AG04450 (cell line): ENCODE data around the gene NCR3LG1. TPM values are rescaled to one million over a fixed set of nuclear protein-coding genes. Genes with fewer than 3 reads are reported as not detected.

Source experiments
- CTCF ChIA-PET: fragments of 300-600, 350-600 bp; formaldehyde crosslinking; extraction: SDS; loops from one replicate; lab custom pipeline; 2022; ENCODE audit warnings: antibody characterized with exemption, inconsistent platforms; lab: Charles Lee
- POLR2A ChIA-PET: fragments of 350-600 bp; formaldehyde crosslinking; extraction: SDS; loops from one replicate; lab custom pipeline; 2021; ENCODE audit warnings: antibody characterized with exemption, inconsistent platforms; lab: Yijun Ruan, JAX
- DNase-seq: peaks from one replicate; pipeline ENCODE4 v3.0.0-alpha.2; 2011; ENCODE audit warnings: low read depth, low spot score
- H3K27ac ChIP-seq: one replicate; pipeline ENCODE4 v1.5.1; 2012; ENCODE audit warnings: low read depth, low read length, control low read depth
- H3K27me3 ChIP-seq: one replicate; pipeline ENCODE4 v1.6.0; 2012; ENCODE audit warnings: low read length; ENCODE audit not compliant: control insufficient read depth, insufficient read depth
- H3K4me3 ChIP-seq: 2 replicates; pipeline ENCODE4 v1.5.1; 2011; ENCODE audit warnings: mild to moderate bottlenecking, low read depth, low read length, control low read depth
- H3K9me3 ChIP-seq: 2 replicates; pipeline ENCODE4 v1.5.1; 2012; ENCODE audit warnings: low read length; ENCODE audit not compliant: control insufficient read depth, insufficient read depth
- CTCF ChIP-seq: IDR thresholded peaks from 2 replicates; pipeline ENCODE4 v1.5.1; 2011; ENCODE audit warnings: low read depth, low read length, control low read depth, inconsistent platforms
- polyA plus RNA-seq: library from polyadenylated mRNA; depleted of rRNA; stranded (reverse); fragments of >200 nt; gene quantifications from 2 replicates; pipeline ENCODE4 v1.2.3, GENCODE V29; 2011

Gene NCR3LG1
- polyA plus RNA-seq, 1 experiment: 3.3 TPM

GRCh38 chr11:17353821-17354600 is 2.4 kb downstream of the NCR3LG1 start:
- Histone ChIP-seq H3K27me3 (no peaks in the 10 kb centered on the region), H3K27ac (peak overlapping the region; percentile 52), H3K9me3 (no peaks in the 10 kb centered on the region), H3K4me3 (peak overlapping the region; percentile 69)
- POLR2A ChIA-PET: interaction anchor here (0.6 to 1.8 kb wide), 10 partner anchors 8 to 991 kb away, joined by 3 to 31 read pairs (median 6); partner anchors contain the start of genes NUCB2 and RPS13
- no peak for TF ChIP-seq CTCF
- no peak for DNase-seq
- CTCF ChIA-PET: interaction anchor here (0.6 to 5.9 kb wide), 42 partner anchors 9 to 1426 kb away, joined by 3 to 64 read pairs (median 5); partner anchors contain the start of gene PIK3C2A

- peak; percentile 26 for DNase-seq
- Histone ChIP-seq H3K27me3 (no peaks in the 10 kb centered on the region), H3K9me3 (no peaks in the 10 kb centered on the region), H3K4me3 (no peak overlapping the region; the same call in 1 of the 2 replicates), H3K27ac (no peak overlapping the region)
- peak; percentile 73 for TF ChIP-seq CTCF
- CTCF ChIA-PET: interaction anchor here (0.6 to 5.9 kb wide), 46 partner anchors 10 to 1425 kb away, joined by 3 to 64 read pairs (median 4); partner anchors contain the start of gene PIK3C2A
- POLR2A ChIA-PET: interaction anchor here (0.7 to 1.8 kb wide), 6 partner anchors 12 to 151 kb away, joined by 3 to 12 read pairs (median 6); partner anchors contain the start of gene NUCB2
Observed at GRCh38 chr11:17354601-17354991, 3.0 kb downstream of the NCR3LG1 start.

GRCh38 chr11:17366495-17366894 is 14.9 kb downstream of the NCR3LG1 start:
- CTCF ChIA-PET: interaction anchor here (0.9 to 5.6 kb wide), 4 partner anchors 13 to 161 kb away, joined by 3 to 64 read pairs (median 24); no protein-coding TSS in a partner anchor
- POLR2A ChIA-PET: interaction anchor here (0.7 kb wide), 1 partner anchor 13 kb away, joined by 4 read pairs; no protein-coding TSS in a partner anchor
- no peak for DNase-seq

GRCh38 chr11:17368551-17368950 is 17.0 kb downstream of the NCR3LG1 start:
- no peaks in the 10 kb centered on the region for H3K27me3 ChIP-seq
- no peak overlapping the region for H3K4me3 ChIP-seq
- DNase-seq: no peak
- no peak for TF ChIP-seq CTCF
- no peak overlapping the region for H3K27ac ChIP-seq
- ChIA-PET POLR2A (no interaction called here), CTCF (interaction anchor here (0.6 to 5.6 kb wide), 4 partner anchors 14 to 240 kb away, joined by 3 to 41 read pairs (median 3); no protein-coding TSS in a partner anchor)
- peaks cover 35% of the 10 kb centered on the region for H3K9me3 ChIP-seq

More at GRCh38 chr11:17366495-17366894, 14.9 kb downstream of the NCR3LG1 start:
- TF ChIP-seq CTCF: no peak
- Histone ChIP-seq H3K27ac (no peak overlapping the region), H3K27me3 (no peaks in the 10 kb centered on the region), H3K4me3 (no peak overlapping the region), H3K9me3 (peaks cover 17% of the 10 kb centered on the region)
